PFSK-1 (cell line): ENCODE measurements around the gene FBLN2.

Experiments used
- FOXP2 ChIP-seq: optimal IDR thresholded peaks from 2 replicates; pipeline ENCODE3; 2011; ENCODE audit warnings: borderline replicate concordance, control low read depth, inconsistent platforms; ENCODE audit not compliant: insufficient read depth; ENCODE audit errors: extremely low read length, extremely low read depth
- POLR2AphosphoS5 ChIP-seq: IDR thresholded peaks from 2 replicates; pipeline ENCODE4 v1.6.1; 2012; ENCODE audit warnings: low read depth, mild to moderate bottlenecking, control low read depth, low read length, moderate library complexity
- REST ChIP-seq, 2 experiments: IDR thresholded peaks; 2 replicates each; pipeline versions ENCODE4 v1.6.1 to v1.8.0; 2011 to 2012; ENCODE audit warnings: low read depth in 2 of 2, low read length in 2 of 2, control low read depth in 1 of 2, inconsistent platforms in 1 of 2, mild to moderate bottlenecking in 1 of 2, moderate library complexity in 1 of 2; ENCODE audit not compliant: insufficient read depth in 1 of 2
- SIN3A ChIP-seq: IDR thresholded peaks from 2 replicates; pipeline ENCODE4 v1.6.1; 2012; ENCODE audit warnings: mild to moderate bottlenecking, low read length, moderate library complexity, borderline replicate concordance; ENCODE audit not compliant: insufficient read depth
- TAF1 ChIP-seq: IDR thresholded peaks from 2 replicates; pipeline ENCODE4 v1.6.1; 2012; ENCODE audit warnings: low read length, control low read depth, borderline replicate concordance; ENCODE audit not compliant: insufficient read depth

Gene FBLN2

GRCh38 chr3:13547591-13548371 lies 1.1 kb upstream of the FBLN2 start:
- TF ChIP-seq TAF1 (no peak), REST (IDR thresholded peaks at IDR 0.05; ENCODE audit: insufficient read depth in 1 of 2, low read depth in 2 of 2, low read length in 2 of 2) (no peak), FOXP2 (no peak), SIN3A (no peak), POLR2AphosphoS5 (no peak)

- TF ChIP-seq TAF1 (no peak), POLR2AphosphoS5 (no peak), SIN3A (no peak), FOXP2 (no peak), REST (IDR thresholded peaks at IDR 0.05; ENCODE audit: insufficient read depth in 1 of 2, low read depth in 2 of 2, low read length in 2 of 2) (no peak)
Measured at GRCh38 chr3:13549623-13550422, 898 bp downstream of the FBLN2 start.

GRCh38 chr3:13550423-13550690 lies 1.4 kb downstream of the FBLN2 start:
- no peak for TF ChIP-seq REST (IDR thresholded peaks at IDR 0.05; ENCODE audit: insufficient read depth in 1 of 2, low read depth in 2 of 2, low read length in 2 of 2)
- no peak for TF ChIP-seq TAF1
- no peak for TF ChIP-seq POLR2AphosphoS5
- no peak for TF ChIP-seq SIN3A
- no peak for TF ChIP-seq FOXP2

- no peak for TF ChIP-seq REST (IDR thresholded peaks at IDR 0.05; ENCODE audit: insufficient read depth in 1 of 2, low read depth in 2 of 2, low read length in 2 of 2)
- TF ChIP-seq POLR2AphosphoS5, result no peak
- TF ChIP-seq TAF1, result no peak
- TF ChIP-seq FOXP2, result no peak
- TF ChIP-seq SIN3A, result no peak
Measured at GRCh38 chr3:13550791-13551360, 2.0 kb downstream of the FBLN2 start.
